Memory B cell (primary cell): ENCODE results near the gene PSEN2.
"Not testable (repeated sequence)": the region's sequence is repeated elsewhere in the genome, so short reads cannot be mapped to it uniquely, and the experiment has no call there.

Experiments
- ATAC-seq: fragments of 150-1000 bp; cut with Tn5 transposase; 2 replicates; pipeline ENCODE4 v1.10.0; 2021; ENCODE audit warnings: low read depth, mild to moderate bottlenecking, moderate library complexity
- DNase-seq, 2 donors: peaks; one replicate each; pipeline ENCODE4 v3.0.0; 2022; ENCODE audit warnings: low spot score in 2 of 2
- H3K27ac Mint-ChIP-seq: one replicate; pipeline ENCODE4 v1.8.0; 2022; ENCODE audit warnings: mild to moderate bottlenecking, moderate library complexity, mixed read lengths
- H3K27me3 Mint-ChIP-seq: one replicate; pipeline ENCODE4 v1.8.0; 2022; ENCODE audit warnings: mixed read lengths
- H3K36me3 Mint-ChIP-seq: one replicate; pipeline ENCODE4 v1.8.0; 2022; ENCODE audit warnings: mild to moderate bottlenecking, mixed read lengths
- H3K4me1 Mint-ChIP-seq: one replicate; pipeline ENCODE4 v1.8.0; 2022; ENCODE audit warnings: mixed read lengths
- H3K4me3 Mint-ChIP-seq: one replicate; pipeline ENCODE4 v1.8.0; 2022; ENCODE audit warnings: mild to moderate bottlenecking, moderate library complexity, mixed read lengths
- H3K9me3 Mint-ChIP-seq: one replicate; pipeline ENCODE4 v1.8.0; 2022; ENCODE audit warnings: mixed read lengths

PSEN2 gene

GRCh38 chr1:226902601-226903000, 32.2 kb downstream of the PSEN2 start:
- no peak for DNase-seq
- no peak overlapping the region for H3K4me3 Mint-ChIP-seq
- H3K4me1 Mint-ChIP-seq: peaks cover 2% of the 10 kb centered on the region
- H3K27ac Mint-ChIP-seq: no peak overlapping the region
- H3K27me3 Mint-ChIP-seq: no peaks in the 10 kb centered on the region
- no peaks in the 10 kb centered on the region for H3K9me3 Mint-ChIP-seq
- ATAC-seq: no peak
- peaks cover 25% of the 10 kb centered on the region for H3K36me3 Mint-ChIP-seq

GRCh38 chr1:226903819-226904716, 33.7 kb downstream of the PSEN2 start:
- no peaks in the 10 kb centered on the region for H3K9me3 Mint-ChIP-seq
- H3K4me3 Mint-ChIP-seq: no peak overlapping the region
- no peaks in the 10 kb centered on the region for H3K27me3 Mint-ChIP-seq
- H3K27ac Mint-ChIP-seq: no peak overlapping the region
- peaks cover 2% of the 10 kb centered on the region for H3K4me1 Mint-ChIP-seq
- H3K36me3 Mint-ChIP-seq: peaks cover 24% of the 10 kb centered on the region
- DNase-seq (no peak), ATAC-seq (no peak)

- DNase-seq: no peak
- Mint-ChIP-seq H3K4me1 (peaks cover 2% of the 10 kb centered on the region), H3K27ac (no peak overlapping the region), H3K9me3 (no peaks in the 10 kb centered on the region), H3K36me3 (peaks cover 17% of the 10 kb centered on the region), H3K4me3 (no peak overlapping the region), H3K27me3 (no peaks in the 10 kb centered on the region)
- ATAC-seq: no peak
Observed at GRCh38 chr1:226904772-226905171, 34.4 kb downstream of the PSEN2 start.

GRCh38 chr1:226908419-226908818, 38.0 kb downstream of the PSEN2 start:
- no peak for DNase-seq
- ATAC-seq: no peak
- no peak overlapping the region for H3K4me3 Mint-ChIP-seq
- peaks cover 5% of the 10 kb centered on the region for H3K4me1 Mint-ChIP-seq
- no peaks in the 10 kb centered on the region for H3K27me3 Mint-ChIP-seq
- peaks cover 8% of the 10 kb centered on the region for H3K36me3 Mint-ChIP-seq
- H3K9me3 Mint-ChIP-seq: no peaks in the 10 kb centered on the region
- H3K27ac Mint-ChIP-seq: no peak overlapping the region

GRCh38 chr1:226908913-226909312, 38.5 kb downstream of the PSEN2 start:
- ATAC-seq (no peak), DNase-seq (no peak)
- Mint-ChIP-seq H3K4me1 (peaks cover 5% of the 10 kb centered on the region), H3K27me3 (no peaks in the 10 kb centered on the region), H3K4me3 (no peak overlapping the region), H3K9me3 (no peaks in the 10 kb centered on the region), H3K36me3 (peaks cover 7% of the 10 kb centered on the region), H3K27ac (no peak overlapping the region)

- Mint-ChIP-seq H3K4me1 (peaks cover 5% of the 10 kb centered on the region), H3K36me3 (peaks cover 4% of the 10 kb centered on the region), H3K27ac (peak overlapping the region; percentile 47), H3K9me3 (no peaks in the 10 kb centered on the region), H3K27me3 (no peaks in the 10 kb centered on the region), H3K4me3 (no peak overlapping the region)
- peak in 1 of 2 donors; percentile 4 for DNase-seq
- ATAC-seq: peak; percentile 65
Observed at GRCh38 chr1:226912587-226913176, 42.3 kb downstream of the PSEN2 start.

- peaks cover 5% of the 10 kb centered on the region for H3K36me3 Mint-ChIP-seq
- ATAC-seq: no peak
- no peak for DNase-seq
- H3K4me3 Mint-ChIP-seq: no peak overlapping the region
- H3K9me3 Mint-ChIP-seq: no peaks in the 10 kb centered on the region
- H3K4me1 Mint-ChIP-seq: peaks cover 5% of the 10 kb centered on the region
- H3K27ac Mint-ChIP-seq: no peak overlapping the region
- H3K27me3 Mint-ChIP-seq: no peaks in the 10 kb centered on the region
Observed at GRCh38 chr1:226915672-226915995, 45.2 kb downstream of the PSEN2 start.

GRCh38 chr1:226916497-226916896, 46.1 kb downstream of the PSEN2 start:
- H3K27ac Mint-ChIP-seq: no peak overlapping the region
- DNase-seq (no peak), ATAC-seq (no peak)
- peaks cover 5% of the 10 kb centered on the region for H3K36me3 Mint-ChIP-seq
- H3K4me3 Mint-ChIP-seq: no peak overlapping the region
- H3K4me1 Mint-ChIP-seq: peaks cover 5% of the 10 kb centered on the region
- peaks cover 1% of the 10 kb centered on the region for H3K27me3 Mint-ChIP-seq
- H3K9me3 Mint-ChIP-seq: no peaks in the 10 kb centered on the region

- Mint-ChIP-seq H3K9me3 (no peaks in the 10 kb centered on the region), H3K4me1 (peaks cover 2% of the 10 kb centered on the region), H3K27me3 (peaks cover 1% of the 10 kb centered on the region), H3K27ac (no peak overlapping the region), H3K4me3 (no peak overlapping the region), H3K36me3 (peaks cover 12% of the 10 kb centered on the region)
- ATAC-seq (no peak), DNase-seq (no peak)
Observed at GRCh38 chr1:226919587-226919986, 49.2 kb downstream of the PSEN2 start.

GRCh38 chr1:226919995-226920394, 49.6 kb downstream of the PSEN2 start:
- Mint-ChIP-seq H3K27me3 (peaks cover 1% of the 10 kb centered on the region), H3K27ac (no peak overlapping the region), H3K4me3 (no peak overlapping the region), H3K4me1 (peaks cover 2% of the 10 kb centered on the region), H3K9me3 (no peaks in the 10 kb centered on the region), H3K36me3 (peaks cover 12% of the 10 kb centered on the region)
- DNase-seq: no peak
- no peak for ATAC-seq

GRCh38 chr1:226920446-226920894, 50.1 kb downstream of the PSEN2 start:
- DNase-seq (no peak), ATAC-seq (no peak)
- Mint-ChIP-seq H3K27ac (no peak overlapping the region), H3K27me3 (peaks cover 1% of the 10 kb centered on the region), H3K36me3 (peaks cover 12% of the 10 kb centered on the region), H3K4me1 (no peaks in the 10 kb centered on the region), H3K4me3 (no peak overlapping the region), H3K9me3 (no peaks in the 10 kb centered on the region)

- H3K4me3 Mint-ChIP-seq: no peak overlapping the region
- no peak overlapping the region for H3K27ac Mint-ChIP-seq
- no peaks in the 10 kb centered on the region for H3K9me3 Mint-ChIP-seq
- H3K27me3 Mint-ChIP-seq: peaks cover 1% of the 10 kb centered on the region
- no peaks in the 10 kb centered on the region for H3K4me1 Mint-ChIP-seq
- ATAC-seq (no peak), DNase-seq (no peak)
- peaks cover 13% of the 10 kb centered on the region for H3K36me3 Mint-ChIP-seq
Observed at GRCh38 chr1:226921504-226921903, 51.1 kb downstream of the PSEN2 start.

GRCh38 chr1:226929260-226930111, 59.1 kb downstream of the PSEN2 start:
- H3K27ac Mint-ChIP-seq, H3K4me3 Mint-ChIP-seq, DNase-seq, H3K4me1 Mint-ChIP-seq, H3K9me3 Mint-ChIP-seq, ATAC-seq, H3K27me3 Mint-ChIP-seq, H3K36me3 Mint-ChIP-seq: not testable (repeated sequence)
